GM23338 (cell line): Measurements from ENCODE around the gene PPTC7. TPM values are rescaled to one million over a fixed set of nuclear protein-coding genes. Genes with fewer than 3 reads are reported as not detected.
A peak's percentile ranks its signal among the peaks of the same experiment; 100 is the strongest.

Experiments used
- ATAC-seq: fragments of 200-7000 bp; cut with Tn5 transposase; 3 replicates; pipeline ENCODE4 v1.9.1; 2020
- DNase-seq: peaks from one replicate; pipeline ENCODE4 v3.0.0-alpha.2; 2015; ENCODE audit warnings: low spot score
- H2AFZ ChIP-seq: fragments of 200-600 bp; sonication (generic); 2 replicates; pipeline ENCODE4 v1.8.0; 2016; ENCODE audit warnings: antibody characterized with exemption, mild to moderate bottlenecking, moderate library complexity
- H3F3A ChIP-seq: fragments of 200-600 bp; sonication (generic); replicated peaks from 2 replicates; pipeline ENCODE4 v1.8.0; 2017; ENCODE audit warnings: antibody characterized with exemption, mixed run types, low read depth
- H3K27ac ChIP-seq: fragments of 200-600 bp; sonication (generic); 2 replicates; pipeline ENCODE4 v1.6.1; 2016; ENCODE audit warnings: low read depth
- H3K27me3 ChIP-seq: fragments of 200-600 bp; sonication (generic); 2 replicates; pipeline ENCODE4 v1.8.0; 2016; ENCODE audit warnings: mild to moderate bottlenecking, mixed run types, moderate library complexity; ENCODE audit not compliant: insufficient read depth
- H3K36me3 ChIP-seq: fragments of 200-600 bp; sonication (generic); 2 replicates; pipeline ENCODE4 v1.8.0; 2016; ENCODE audit warnings: mild to moderate bottlenecking; ENCODE audit not compliant: insufficient read depth
- H3K4me1 ChIP-seq: fragments of 200-600 bp; sonication (generic); 2 replicates; pipeline ENCODE4 v1.8.0; 2016; ENCODE audit warnings: mild to moderate bottlenecking, moderate library complexity; ENCODE audit not compliant: insufficient read depth
- H3K4me2 ChIP-seq: fragments of 200-600 bp; sonication (generic); 2 replicates; pipeline ENCODE4 v1.7.1; 2017; ENCODE audit warnings: mixed run types
- H3K4me3 ChIP-seq: fragments of 200-600 bp; sonication (generic); 2 replicates; pipeline ENCODE4 v1.6.1; 2016; ENCODE audit warnings: mixed run types
- H3K79me2 ChIP-seq: fragments of 200-600 bp; sonication (generic); replicated peaks from 2 replicates; pipeline ENCODE4 v1.8.0; 2017; ENCODE audit warnings: mild to moderate bottlenecking; ENCODE audit not compliant: insufficient read depth
- H3K9me2 ChIP-seq: fragments of 200-600 bp; sonication (generic); 2 replicates; pipeline ENCODE4 v1.8.0; 2017; ENCODE audit not compliant: insufficient read depth
- H4K20me1 ChIP-seq: fragments of 200-600 bp; sonication (generic); replicated peaks from 2 replicates; pipeline ENCODE4 v1.8.0; 2017; ENCODE audit warnings: mild to moderate bottlenecking; ENCODE audit not compliant: insufficient read depth
- H3K27ac Mint-ChIP-seq: 2 replicates; pipeline ENCODE4 v1.8.0; 2020; ENCODE audit warnings: inconsistent platforms, mild to moderate bottlenecking, moderate library complexity, mixed read lengths
- H3K27me3 Mint-ChIP-seq: 3 replicates; pipeline ENCODE4 v1.8.0; 2022; ENCODE audit warnings: low read depth, mild to moderate bottlenecking, moderate library complexity, mixed read lengths, inconsistent platforms; ENCODE audit not compliant: insufficient read depth, poor library complexity
- H3K36me3 Mint-ChIP-seq: 3 replicates; pipeline ENCODE4 v1.8.0; 2021; ENCODE audit warnings: low read depth, mild to moderate bottlenecking, inconsistent platforms, moderate library complexity, mixed read lengths
- H3K4me1 Mint-ChIP-seq: 3 replicates; pipeline ENCODE4 v1.8.0; 2020; ENCODE audit warnings: mild to moderate bottlenecking, inconsistent platforms, mixed read lengths
- H3K4me3 Mint-ChIP-seq: 3 replicates; pipeline ENCODE4 v1.8.0; 2021; ENCODE audit warnings: moderate library complexity, mild to moderate bottlenecking, inconsistent platforms, mixed read lengths
- H3K9me3 Mint-ChIP-seq: 3 replicates; pipeline ENCODE4 v1.8.0; 2020; ENCODE audit warnings: moderate library complexity, mild to moderate bottlenecking, inconsistent platforms, mixed read lengths
- CREB1 ChIP-seq: fragments of 250-450 bp; sonication (Bioruptor Pico); IDR thresholded peaks from 2 replicates; pipeline ENCODE4 v1.5.0; 2020; ENCODE audit warnings: low read depth, mild to moderate bottlenecking, moderate library complexity
- EZH2 ChIP-seq: fragments of 200-600 bp; sonication (generic); IDR thresholded peaks from one replicate; pipeline ENCODE4 v1.8.0; 2017; ENCODE audit warnings: antibody characterized with exemption, mild to moderate bottlenecking, low read depth; ENCODE audit not compliant: unreplicated experiment
- EZH2phosphoT487 ChIP-seq: fragments of 200-600 bp; sonication (generic); IDR thresholded peaks from one replicate; pipeline ENCODE4 v1.8.1; 2018; ENCODE audit warnings: antibody characterized with exemption; ENCODE audit not compliant: unreplicated experiment
- JUNB ChIP-seq: IDR thresholded peaks from one replicate; pipeline ENCODE4 v1.6.1; 2016; ENCODE audit warnings: antibody characterized with exemption; ENCODE audit not compliant: unreplicated experiment
- NANOG ChIP-seq: IDR thresholded peaks from 2 replicates; pipeline ENCODE4 v1.6.1; 2016; ENCODE audit warnings: antibody characterized with exemption, borderline replicate concordance
- POLR2AphosphoS5 ChIP-seq: IDR thresholded peaks from 2 replicates; pipeline ENCODE4 v1.6.1; 2016; ENCODE audit warnings: antibody characterized with exemption, low read depth
- STAT1 ChIP-seq: IDR thresholded peaks from one replicate; pipeline ENCODE4 v1.6.1; 2016; ENCODE audit warnings: antibody characterized with exemption; ENCODE audit not compliant: unreplicated experiment
- ZNF114 ChIP-seq: fragments of 250-450 bp; sonication (Bioruptor Pico); IDR thresholded peaks from 2 replicates; pipeline ENCODE4 v1.5.0; 2020; ENCODE audit warnings: mild to moderate bottlenecking, moderate library complexity
- ZNF331 ChIP-seq: fragments of 250-450 bp; sonication (Bioruptor Pico); IDR thresholded peaks from 2 replicates; pipeline ENCODE4 v1.5.0; 2020; ENCODE audit warnings: low read depth, mild to moderate bottlenecking, moderate library complexity
- polyA plus RNA-seq: library from polyadenylated mRNA; unstranded; fragments of >200 nt; fragmentation: Nextera tagmentation; extraction: Ambion mirVana; gene quantifications from 2 replicates; pipeline ENCODE4 v1.2.1, GENCODE V29; 2016
- total RNA-seq: library from RNA; depleted of rRNA; stranded (reverse); fragments of >200 nt; shearing (Covaris generic); gene quantifications from 2 replicates; pipeline ENCODE4 v1.2.3, GENCODE V29; 2014
- TF ChIP-seq, protein P1 (sequence below): fragments of 250-450 bp; sonication (Bioruptor Pico); IDR thresholded peaks from 2 replicates; pipeline ENCODE4 v1.5.0; 2020; ENCODE audit warnings: mild to moderate bottlenecking, moderate library complexity
- TF ChIP-seq, protein P2 (sequence below), 2 experiments: fragments of 200-600 bp in 1 of 2; sonication (generic) in 1 of 2; conservative IDR thresholded peaks; 2 replicates each; pipeline versions ENCODE4 v1.5.1 to v1.6.1; 2016 to 2017; ENCODE audit warnings: antibody characterized with exemption in 2 of 2, low read depth in 2 of 2, mild to moderate bottlenecking in 2 of 2, moderate library complexity in 1 of 2
- TF ChIP-seq, protein P3 (sequence below): IDR thresholded peaks from 2 replicates; pipeline ENCODE4 v1.6.1; 2016; ENCODE audit warnings: antibody characterized with exemption
- TF ChIP-seq, protein P4 (sequence below): IDR thresholded peaks from one replicate; pipeline ENCODE4 v1.6.1; 2018; ENCODE audit warnings: antibody characterized with exemption; ENCODE audit not compliant: unreplicated experiment

PPTC7 gene
- total and polyA plus RNA-seq, 2 experiments from 2014 or later = 7.5 to 17.5 TPM

DNA sequence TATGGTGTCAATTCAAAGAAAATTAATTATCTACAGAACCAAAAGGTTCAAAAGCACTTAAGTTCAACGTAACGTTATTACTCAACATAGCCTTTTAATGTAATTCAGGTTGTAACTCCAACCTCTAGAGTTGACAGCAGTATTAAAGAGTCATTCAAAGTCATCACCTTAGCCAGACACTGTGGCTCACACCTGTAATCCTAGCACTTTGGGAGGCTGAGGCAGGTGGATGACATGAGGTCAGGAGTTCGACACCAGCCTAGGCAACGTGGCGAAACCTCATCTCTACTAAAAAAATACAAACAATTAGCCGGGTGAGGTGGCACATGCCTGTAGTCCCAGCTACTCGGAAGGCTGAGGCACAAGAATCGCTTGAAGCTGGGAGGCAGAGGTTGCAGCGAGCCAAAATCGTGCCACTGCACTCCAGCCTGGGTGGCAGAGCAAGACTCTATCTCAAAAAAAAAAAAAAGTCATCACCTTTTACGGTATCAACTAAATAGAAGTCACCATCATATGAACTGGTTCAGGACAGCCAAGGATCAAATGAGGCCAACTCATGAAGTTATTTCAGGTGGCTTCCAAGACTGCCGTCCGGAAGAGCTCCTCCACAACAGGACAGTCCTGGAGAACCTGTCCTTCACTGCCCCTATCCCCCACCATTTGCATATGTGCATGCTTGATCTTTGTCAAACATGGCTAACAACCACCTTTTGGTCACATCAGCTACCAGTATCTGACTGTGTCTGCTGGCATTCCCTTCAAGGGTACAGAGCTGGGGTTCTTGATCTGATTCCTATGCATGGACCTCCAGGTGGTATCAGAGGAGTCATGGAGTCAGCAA, 4.2 kb downstream of the PPTC7 start:
- Histone ChIP-seq H3K36me3 (no peaks in the 10 kb centered on the region), H3K4me3 (no peak overlapping the region; the same call in 1 of the 2 replicates), H3F3A (no peaks in the 10 kb centered on the region), H3K79me2 (peaks cover 88% of the 10 kb centered on the region), H3K4me1 (peaks cover 19% of the 10 kb centered on the region), H3K9me2 (no peaks in the 10 kb centered on the region), H3K27ac (no peak overlapping the region), H2AFZ (no peak overlapping the region), H3K27me3 (no peaks in the 10 kb centered on the region), H3K4me2 (peak overlapping the region; percentile 62), H4K20me1 (peaks cover 62% of the 10 kb centered on the region)
- Mint-ChIP-seq H3K4me3 (peak overlapping the region; percentile 23; the same call in 2 of the 3 replicates), H3K4me1 (peaks cover 35% of the 10 kb centered on the region), H3K27me3 (peaks cover 18% of the 10 kb centered on the region), H3K27ac (0 out of 2 replicates have a peak overlapping the region, but pooled peaks have one; percentile 51), H3K9me3 (no peaks in the 10 kb centered on the region), H3K36me3 (no peaks in the 10 kb centered on the region; the same call in 2 of the 3 replicates)
- ATAC-seq = no peak
- DNase-seq = no peak
- TF ChIP-seq CREB1 (CRISPR knock-in tag) (no peak), JUNB (no peak), ZNF331 (CRISPR knock-in tag) (no peak), STAT1 (no peak), ZNF114 (CRISPR knock-in tag) (no peak), EZH2phosphoT487 (no peak), POLR2AphosphoS5 (no peak), NANOG (no peak), EZH2 (no peak)
- TF ChIP-seq, protein P1, sequence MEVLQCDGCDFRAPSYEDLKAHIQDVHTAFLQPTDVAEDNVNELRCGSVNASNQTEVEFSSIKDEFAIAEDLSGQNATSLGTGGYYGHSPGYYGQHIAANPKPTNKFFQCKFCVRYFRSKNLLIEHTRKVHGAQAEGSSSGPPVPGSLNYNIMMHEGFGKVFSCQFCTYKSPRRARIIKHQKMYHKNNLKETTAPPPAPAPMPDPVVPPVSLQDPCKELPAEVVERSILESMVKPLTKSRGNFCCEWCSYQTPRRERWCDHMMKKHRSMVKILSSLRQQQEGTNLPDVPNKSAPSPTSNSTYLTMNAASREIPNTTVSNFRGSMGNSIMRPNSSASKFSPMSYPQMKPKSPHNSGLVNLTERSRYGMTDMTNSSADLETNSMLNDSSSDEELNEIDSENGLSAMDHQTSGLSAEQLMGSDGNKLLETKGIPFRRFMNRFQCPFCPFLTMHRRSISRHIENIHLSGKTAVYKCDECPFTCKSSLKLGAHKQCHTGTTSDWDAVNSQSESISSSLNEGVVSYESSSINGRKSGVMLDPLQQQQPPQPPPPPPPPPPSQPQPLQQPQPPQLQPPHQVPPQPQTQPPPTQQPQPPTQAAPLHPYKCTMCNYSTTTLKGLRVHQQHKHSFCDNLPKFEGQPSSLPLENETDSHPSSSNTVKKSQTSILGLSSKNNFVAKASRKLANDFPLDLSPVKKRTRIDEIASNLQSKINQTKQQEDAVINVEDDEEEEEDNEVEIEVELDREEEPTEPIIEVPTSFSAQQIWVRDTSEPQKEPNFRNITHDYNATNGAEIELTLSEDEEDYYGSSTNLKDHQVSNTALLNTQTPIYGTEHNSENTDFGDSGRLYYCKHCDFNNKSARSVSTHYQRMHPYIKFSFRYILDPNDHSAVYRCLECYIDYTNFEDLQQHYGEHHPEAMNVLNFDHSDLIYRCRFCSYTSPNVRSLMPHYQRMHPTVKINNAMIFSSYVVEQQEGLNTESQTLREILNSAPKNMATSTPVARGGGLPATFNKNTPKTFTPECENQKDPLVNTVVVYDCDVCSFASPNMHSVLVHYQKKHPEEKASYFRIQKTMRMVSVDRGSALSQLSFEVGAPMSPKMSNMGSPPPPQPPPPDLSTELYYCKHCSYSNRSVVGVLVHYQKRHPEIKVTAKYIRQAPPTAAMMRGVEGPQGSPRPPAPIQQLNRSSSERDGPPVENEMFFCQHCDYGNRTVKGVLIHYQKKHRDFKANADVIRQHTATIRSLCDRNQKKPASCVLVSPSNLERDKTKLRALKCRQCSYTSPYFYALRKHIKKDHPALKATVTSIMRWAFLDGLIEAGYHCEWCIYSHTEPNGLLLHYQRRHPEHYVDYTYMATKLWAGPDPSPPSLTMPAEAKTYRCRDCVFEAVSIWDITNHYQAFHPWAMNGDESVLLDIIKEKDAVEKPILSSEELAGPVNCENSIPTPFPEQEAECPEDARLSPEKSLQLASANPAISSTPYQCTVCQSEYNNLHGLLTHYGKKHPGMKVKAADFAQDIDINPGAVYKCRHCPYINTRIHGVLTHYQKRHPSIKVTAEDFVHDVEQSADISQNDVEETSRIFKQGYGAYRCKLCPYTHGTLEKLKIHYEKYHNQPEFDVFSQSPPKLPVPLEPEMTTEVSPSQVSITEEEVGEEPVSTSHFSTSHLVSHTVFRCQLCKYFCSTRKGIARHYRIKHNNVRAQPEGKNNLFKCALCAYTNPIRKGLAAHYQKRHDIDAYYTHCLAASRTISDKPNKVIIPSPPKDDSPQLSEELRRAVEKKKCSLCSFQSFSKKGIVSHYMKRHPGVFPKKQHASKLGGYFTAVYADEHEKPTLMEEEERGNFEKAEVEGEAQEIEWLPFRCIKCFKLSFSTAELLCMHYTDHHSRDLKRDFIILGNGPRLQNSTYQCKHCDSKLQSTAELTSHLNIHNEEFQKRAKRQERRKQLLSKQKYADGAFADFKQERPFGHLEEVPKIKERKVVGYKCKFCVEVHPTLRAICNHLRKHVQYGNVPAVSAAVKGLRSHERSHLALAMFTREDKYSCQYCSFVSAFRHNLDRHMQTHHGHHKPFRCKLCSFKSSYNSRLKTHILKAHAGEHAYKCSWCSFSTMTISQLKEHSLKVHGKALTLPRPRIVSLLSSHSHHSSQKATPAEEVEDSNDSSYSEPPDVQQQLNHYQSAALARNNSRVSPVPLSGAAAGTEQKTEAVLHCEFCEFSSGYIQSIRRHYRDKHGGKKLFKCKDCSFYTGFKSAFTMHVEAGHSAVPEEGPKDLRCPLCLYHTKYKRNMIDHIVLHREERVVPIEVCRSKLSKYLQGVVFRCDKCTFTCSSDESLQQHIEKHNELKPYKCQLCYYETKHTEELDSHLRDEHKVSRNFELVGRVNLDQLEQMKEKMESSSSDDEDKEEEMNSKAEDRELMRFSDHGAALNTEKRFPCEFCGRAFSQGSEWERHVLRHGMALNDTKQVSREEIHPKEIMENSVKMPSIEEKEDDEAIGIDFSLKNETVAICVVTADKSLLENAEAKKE (CRISPR knock-in tag) = no peak
- TF ChIP-seq, protein P2, sequence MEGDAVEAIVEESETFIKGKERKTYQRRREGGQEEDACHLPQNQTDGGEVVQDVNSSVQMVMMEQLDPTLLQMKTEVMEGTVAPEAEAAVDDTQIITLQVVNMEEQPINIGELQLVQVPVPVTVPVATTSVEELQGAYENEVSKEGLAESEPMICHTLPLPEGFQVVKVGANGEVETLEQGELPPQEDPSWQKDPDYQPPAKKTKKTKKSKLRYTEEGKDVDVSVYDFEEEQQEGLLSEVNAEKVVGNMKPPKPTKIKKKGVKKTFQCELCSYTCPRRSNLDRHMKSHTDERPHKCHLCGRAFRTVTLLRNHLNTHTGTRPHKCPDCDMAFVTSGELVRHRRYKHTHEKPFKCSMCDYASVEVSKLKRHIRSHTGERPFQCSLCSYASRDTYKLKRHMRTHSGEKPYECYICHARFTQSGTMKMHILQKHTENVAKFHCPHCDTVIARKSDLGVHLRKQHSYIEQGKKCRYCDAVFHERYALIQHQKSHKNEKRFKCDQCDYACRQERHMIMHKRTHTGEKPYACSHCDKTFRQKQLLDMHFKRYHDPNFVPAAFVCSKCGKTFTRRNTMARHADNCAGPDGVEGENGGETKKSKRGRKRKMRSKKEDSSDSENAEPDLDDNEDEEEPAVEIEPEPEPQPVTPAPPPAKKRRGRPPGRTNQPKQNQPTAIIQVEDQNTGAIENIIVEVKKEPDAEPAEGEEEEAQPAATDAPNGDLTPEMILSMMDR (conservative IDR thresholded peaks at IDR 0.05; ENCODE audit: low read depth in 2 of 2) = no peak
- TF ChIP-seq, protein P3, sequence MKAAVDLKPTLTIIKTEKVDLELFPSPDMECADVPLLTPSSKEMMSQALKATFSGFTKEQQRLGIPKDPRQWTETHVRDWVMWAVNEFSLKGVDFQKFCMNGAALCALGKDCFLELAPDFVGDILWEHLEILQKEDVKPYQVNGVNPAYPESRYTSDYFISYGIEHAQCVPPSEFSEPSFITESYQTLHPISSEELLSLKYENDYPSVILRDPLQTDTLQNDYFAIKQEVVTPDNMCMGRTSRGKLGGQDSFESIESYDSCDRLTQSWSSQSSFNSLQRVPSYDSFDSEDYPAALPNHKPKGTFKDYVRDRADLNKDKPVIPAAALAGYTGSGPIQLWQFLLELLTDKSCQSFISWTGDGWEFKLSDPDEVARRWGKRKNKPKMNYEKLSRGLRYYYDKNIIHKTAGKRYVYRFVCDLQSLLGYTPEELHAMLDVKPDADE = no peak
- TF ChIP-seq, protein P4, sequence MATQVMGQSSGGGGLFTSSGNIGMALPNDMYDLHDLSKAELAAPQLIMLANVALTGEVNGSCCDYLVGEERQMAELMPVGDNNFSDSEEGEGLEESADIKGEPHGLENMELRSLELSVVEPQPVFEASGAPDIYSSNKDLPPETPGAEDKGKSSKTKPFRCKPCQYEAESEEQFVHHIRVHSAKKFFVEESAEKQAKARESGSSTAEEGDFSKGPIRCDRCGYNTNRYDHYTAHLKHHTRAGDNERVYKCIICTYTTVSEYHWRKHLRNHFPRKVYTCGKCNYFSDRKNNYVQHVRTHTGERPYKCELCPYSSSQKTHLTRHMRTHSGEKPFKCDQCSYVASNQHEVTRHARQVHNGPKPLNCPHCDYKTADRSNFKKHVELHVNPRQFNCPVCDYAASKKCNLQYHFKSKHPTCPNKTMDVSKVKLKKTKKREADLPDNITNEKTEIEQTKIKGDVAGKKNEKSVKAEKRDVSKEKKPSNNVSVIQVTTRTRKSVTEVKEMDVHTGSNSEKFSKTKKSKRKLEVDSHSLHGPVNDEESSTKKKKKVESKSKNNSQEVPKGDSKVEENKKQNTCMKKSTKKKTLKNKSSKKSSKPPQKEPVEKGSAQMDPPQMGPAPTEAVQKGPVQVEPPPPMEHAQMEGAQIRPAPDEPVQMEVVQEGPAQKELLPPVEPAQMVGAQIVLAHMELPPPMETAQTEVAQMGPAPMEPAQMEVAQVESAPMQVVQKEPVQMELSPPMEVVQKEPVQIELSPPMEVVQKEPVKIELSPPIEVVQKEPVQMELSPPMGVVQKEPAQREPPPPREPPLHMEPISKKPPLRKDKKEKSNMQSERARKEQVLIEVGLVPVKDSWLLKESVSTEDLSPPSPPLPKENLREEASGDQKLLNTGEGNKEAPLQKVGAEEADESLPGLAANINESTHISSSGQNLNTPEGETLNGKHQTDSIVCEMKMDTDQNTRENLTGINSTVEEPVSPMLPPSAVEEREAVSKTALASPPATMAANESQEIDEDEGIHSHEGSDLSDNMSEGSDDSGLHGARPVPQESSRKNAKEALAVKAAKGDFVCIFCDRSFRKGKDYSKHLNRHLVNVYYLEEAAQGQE = no peak
